ENCODE results near the gene KLHL29.

The KLHL29 gene

GRCh38 chr2:23659328-23659727 is 274.3 kb downstream of the KLHL29 start:
- TF ChIP-seq, protein P1, sequence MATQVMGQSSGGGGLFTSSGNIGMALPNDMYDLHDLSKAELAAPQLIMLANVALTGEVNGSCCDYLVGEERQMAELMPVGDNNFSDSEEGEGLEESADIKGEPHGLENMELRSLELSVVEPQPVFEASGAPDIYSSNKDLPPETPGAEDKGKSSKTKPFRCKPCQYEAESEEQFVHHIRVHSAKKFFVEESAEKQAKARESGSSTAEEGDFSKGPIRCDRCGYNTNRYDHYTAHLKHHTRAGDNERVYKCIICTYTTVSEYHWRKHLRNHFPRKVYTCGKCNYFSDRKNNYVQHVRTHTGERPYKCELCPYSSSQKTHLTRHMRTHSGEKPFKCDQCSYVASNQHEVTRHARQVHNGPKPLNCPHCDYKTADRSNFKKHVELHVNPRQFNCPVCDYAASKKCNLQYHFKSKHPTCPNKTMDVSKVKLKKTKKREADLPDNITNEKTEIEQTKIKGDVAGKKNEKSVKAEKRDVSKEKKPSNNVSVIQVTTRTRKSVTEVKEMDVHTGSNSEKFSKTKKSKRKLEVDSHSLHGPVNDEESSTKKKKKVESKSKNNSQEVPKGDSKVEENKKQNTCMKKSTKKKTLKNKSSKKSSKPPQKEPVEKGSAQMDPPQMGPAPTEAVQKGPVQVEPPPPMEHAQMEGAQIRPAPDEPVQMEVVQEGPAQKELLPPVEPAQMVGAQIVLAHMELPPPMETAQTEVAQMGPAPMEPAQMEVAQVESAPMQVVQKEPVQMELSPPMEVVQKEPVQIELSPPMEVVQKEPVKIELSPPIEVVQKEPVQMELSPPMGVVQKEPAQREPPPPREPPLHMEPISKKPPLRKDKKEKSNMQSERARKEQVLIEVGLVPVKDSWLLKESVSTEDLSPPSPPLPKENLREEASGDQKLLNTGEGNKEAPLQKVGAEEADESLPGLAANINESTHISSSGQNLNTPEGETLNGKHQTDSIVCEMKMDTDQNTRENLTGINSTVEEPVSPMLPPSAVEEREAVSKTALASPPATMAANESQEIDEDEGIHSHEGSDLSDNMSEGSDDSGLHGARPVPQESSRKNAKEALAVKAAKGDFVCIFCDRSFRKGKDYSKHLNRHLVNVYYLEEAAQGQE (IDR thresholded peaks at IDR 0.05; ENCODE audit: insufficient replicate concordance, low read depth) = no peak
- TF ChIP-seq POLR2AphosphoS5 (IDR thresholded peaks at IDR 0.05; ENCODE audit: low read depth) (no peak), CTCF (IDR thresholded peaks at IDR 0.05; ENCODE audit: insufficient read depth, low read length) (no peak), SPI1 (IDR thresholded peaks at IDR 0.05; ENCODE audit: borderline replicate concordance, low read depth) (no peak), GABPA (IDR thresholded peaks at IDR 0.05; ENCODE audit: low read depth) (no peak)
- no peak overlapping the region for H3K27ac ChIP-seq (replicated peaks)
- H3K4me3 ChIP-seq (replicated peaks; ENCODE audit: insufficient read depth, low read length) = no peak overlapping the region
- peaks cover 6% of the 10 kb centered on the region for H3K27me3 ChIP-seq (ENCODE audit: insufficient read depth, poor library complexity, severe bottlenecking)
- no peak for DNase-seq (ENCODE audit: low read depth in 1 of 2, low spot score in 1 of 2)

- Histone ChIP-seq H3K27me3 (ENCODE audit: insufficient read depth, poor library complexity, severe bottlenecking) (peaks cover 6% of the 10 kb centered on the region), H3K27ac (replicated peaks) (no peak overlapping the region), H3K4me3 (replicated peaks; ENCODE audit: insufficient read depth, low read length) (no peak overlapping the region)
- TF ChIP-seq GABPA (IDR thresholded peaks at IDR 0.05; ENCODE audit: low read depth) = no peak
- TF ChIP-seq SPI1 (IDR thresholded peaks at IDR 0.05; ENCODE audit: borderline replicate concordance, low read depth) = no peak
- TF ChIP-seq POLR2AphosphoS5 (IDR thresholded peaks at IDR 0.05; ENCODE audit: low read depth) = no peak
- TF ChIP-seq, protein P1 (IDR thresholded peaks at IDR 0.05; ENCODE audit: insufficient replicate concordance, low read depth) = no peak
- TF ChIP-seq CTCF (IDR thresholded peaks at IDR 0.05; ENCODE audit: insufficient read depth, low read length) = no peak
- no peak for DNase-seq (ENCODE audit: low read depth in 1 of 2, low spot score in 1 of 2)
Measured at GRCh38 chr2:23659773-23660172, 274.8 kb downstream of the KLHL29 start.

- no peak overlapping the region for H3K27ac ChIP-seq (replicated peaks)
- no peak for TF ChIP-seq SPI1 (IDR thresholded peaks at IDR 0.05; ENCODE audit: borderline replicate concordance, low read depth)
- no peak for DNase-seq (ENCODE audit: low read depth in 1 of 2, low spot score in 1 of 2)
- H3K27me3 ChIP-seq (ENCODE audit: insufficient read depth, poor library complexity, severe bottlenecking) = peaks cover 6% of the 10 kb centered on the region
- H3K4me3 ChIP-seq (replicated peaks; ENCODE audit: insufficient read depth, low read length) = no peak overlapping the region
Measured at GRCh38 chr2:23660237-23660636, 275.3 kb downstream of the KLHL29 start.

- Histone ChIP-seq H3K27ac (replicated peaks) (no peak overlapping the region), H3K4me3 (replicated peaks; ENCODE audit: insufficient read depth, low read length) (no peak overlapping the region), H3K27me3 (ENCODE audit: insufficient read depth, poor library complexity, severe bottlenecking) (peaks cover 6% of the 10 kb centered on the region)
- TF ChIP-seq SPI1 (IDR thresholded peaks at IDR 0.05; ENCODE audit: borderline replicate concordance, low read depth) (no peak), CTCF (IDR thresholded peaks at IDR 0.05; ENCODE audit: insufficient read depth, low read length) (no peak), GABPA (IDR thresholded peaks at IDR 0.05; ENCODE audit: low read depth) (no peak), POLR2AphosphoS5 (IDR thresholded peaks at IDR 0.05; ENCODE audit: low read depth) (no peak)
- TF ChIP-seq, protein P1 (IDR thresholded peaks at IDR 0.05; ENCODE audit: insufficient replicate concordance, low read depth) = no peak
- DNase-seq (ENCODE audit: low read depth in 1 of 2, low spot score in 1 of 2) = no peak
Measured at GRCh38 chr2:23661276-23662050, 276.5 kb downstream of the KLHL29 start.

Data from HL-60 (cell line).